ENCODE measurements around the gene TCFL5.

GRCh38 chr20:62825333-62825985 lies 36.2 kb downstream of the TCFL5 start:
- TF ChIP-seq POLR2AphosphoS5 (IDR thresholded peaks at IDR 0.05) (no peak), CTCF (IDR thresholded peaks at IDR 0.05 in 8 of 11, conservative IDR thresholded peaks at IDR 0.05 in 3 of 11) (no peak)

Data from spleen (tissue), 7 donors.